Heart left ventricle (tissue), 13 donors: ENCODE results near the gene KLHL35.

Source experiments
- CTCF ChIP-seq, 12 donors: fragments of 200-600 bp; sonication (generic) in 4 of 12; IDR thresholded peaks; one replicate each; pipeline versions ENCODE4 v1.5.0 to v1.8.0; 2018 to 2022; ENCODE audit warnings: antibody characterized with exemption in 12 of 12, mild to moderate bottlenecking in 5 of 12
- POLR2A ChIP-seq, 2 donors: fragments of 450-650 bp; IDR thresholded peaks; one replicate each; pipeline ENCODE4 v1.6.1; 2017; ENCODE audit warnings: antibody characterized with exemption in 2 of 2, mild to moderate bottlenecking in 2 of 2, moderate library complexity in 2 of 2
- donor health status: ischemic (EF 13 %, LVEDD 7.1; RV severe dilation, severe dysfunction).
- donor health status: DM: no; HTN: yes; CAD: no.
- donor health status: DM: no; HTN: no; CAD: no.
- donor health status: ischemic (EF 25% LVEDD 6.9; RV normal size, moderate dysfunction).
- donor health status: ischemic (EF 25% LVEDD 5.7; RV mildly dilated, moderate dysfunction).
- donor health status: ischemic (EF 35%, LVEDD 5.7; RV mildly dilated, moderate dysfunction).
- donor health status: nonischemic (EF 11% LVEDD 7.7; RV severe dilation, severe dysfunction).
- donor health status: DM: yes; HTN: yes; CAD: no.
- donor health status: PGD.
- donor health status: ischemic (EF 29% LVEDD 5.4; RV normal size, mild dysfunction).
- donor health status: nonischemic (EF 23%, LVEDD 6.1; RV moderate dilation, normal function).

- TF ChIP-seq CTCF (IDR thresholded peaks at IDR 0.05), result no peak
- no peak for TF ChIP-seq POLR2A (IDR thresholded peaks at IDR 0.05)
Measured at GRCh38 chr11:75383246-75383645, 49.8 kb downstream of the KLHL35 start.
